Measurements from ENCODE around the gene HS3ST3A1. TPM values are rescaled to one million over a fixed set of nuclear protein-coding genes. Genes with fewer than 3 reads are reported as not detected.
A peak's percentile ranks its signal among the peaks of the same experiment; 100 is the strongest.

Gene HS3ST3A1
- total RNA-seq, 2 donors from 2014 or later: not detected

- no peak for DNase-seq
- H3K27ac ChIP-seq: no peak overlapping the region
- no peaks in the 10 kb centered on the region for H3K36me3 ChIP-seq (replicated peaks in 1 of 2; ENCODE audit: insufficient read depth in 1 of 2, low read depth in 2 of 2)
- WGBS, 2 donors: 56 to 78% methylated on average over 5 of the region's 5 CpGs
- intact Hi-C loops (cut with DNase I): no loop called here
- H3K4me1 ChIP-seq: no peaks in the 10 kb centered on the region
- no peaks in the 10 kb centered on the region for H3K27me3 ChIP-seq
- H3K9me3 ChIP-seq: no peaks in the 10 kb centered on the region
- no peak for ATAC-seq
- no peak overlapping the region for H3K4me3 ChIP-seq
- no peak for TF ChIP-seq POLR2A (IDR thresholded peaks at IDR 0.05)
- TF ChIP-seq CTCF (IDR thresholded peaks at IDR 0.05): no peak
Measured at GRCh38 chr17:13616031-13616430, 14.3 kb upstream of the HS3ST3A1 start.

GRCh38 chr17:13609941-13610340, 8.2 kb upstream of the HS3ST3A1 start:
- WGBS, 2 donors: 29 to 49% methylated on average over 4 of the region's 4 CpGs
- no peaks in the 10 kb centered on the region for H3K9me3 ChIP-seq
- intact Hi-C loops (cut with DNase I): no loop called here
- no peaks in the 10 kb centered on the region for H3K36me3 ChIP-seq (replicated peaks in 1 of 2; ENCODE audit: insufficient read depth in 1 of 2, low read depth in 2 of 2)
- H3K4me3 ChIP-seq: no peak overlapping the region
- ATAC-seq: no peak
- no peak for DNase-seq
- TF ChIP-seq CTCF (IDR thresholded peaks at IDR 0.05) (no peak), POLR2A (IDR thresholded peaks at IDR 0.05) (no peak)
- H3K27ac ChIP-seq: no peak overlapping the region
- H3K4me1 ChIP-seq: no peaks in the 10 kb centered on the region
- H3K27me3 ChIP-seq: no peaks in the 10 kb centered on the region

- DNase-seq: peak in 1 of 4 donors; percentile 4
- 0% methylated on average over 9 to 45 of the region's 46 CpGs for WGBS, 2 donors
- Histone ChIP-seq H3K27ac (no peak overlapping the region), H3K4me1 (peaks cover 21% of the 10 kb centered on the region), H3K27me3 (peaks cover 0 to 21% of the 10 kb centered on the region in 2 donors), H3K4me3 (no peak overlapping the region), H3K9me3 (no peaks in the 10 kb centered on the region), H3K36me3 (replicated peaks in 1 of 2; ENCODE audit: insufficient read depth in 1 of 2, low read depth in 2 of 2) (no peaks in the 10 kb centered on the region)
- intact Hi-C loops (cut with DNase I): loop anchor here (5.0 kb wide), 1 partner anchor 696 kb away; no protein-coding TSS in a partner anchor
- ATAC-seq: peak; percentile 18
- TF ChIP-seq POLR2A (IDR thresholded peaks at IDR 0.05) (no peak), CTCF (IDR thresholded peaks at IDR 0.05) (no peak)
Measured at GRCh38 chr17:13601322-13601775, 380 bp downstream of the HS3ST3A1 start.

- Histone ChIP-seq H3K36me3 (replicated peaks in 1 of 2; ENCODE audit: insufficient read depth in 1 of 2, low read depth in 2 of 2) (no peaks in the 10 kb centered on the region), H3K4me1 (peaks cover 21% of the 10 kb centered on the region), H3K27ac (no peak overlapping the region), H3K9me3 (no peaks in the 10 kb centered on the region), H3K4me3 (no peak overlapping the region), H3K27me3 (peaks cover 0 to 21% of the 10 kb centered on the region in 2 donors)
- TF ChIP-seq CTCF (IDR thresholded peaks at IDR 0.05) (no peak), POLR2A (IDR thresholded peaks at IDR 0.05) (peak in 1 of 3 donors; percentile 8)
- DNase-seq (peak in 1 of 4 donors; percentile 11), ATAC-seq (no peak)
- 0 to 5% methylated on average over 1 to 70 of the region's 101 CpGs for WGBS, 2 donors
- intact Hi-C loops (cut with DNase I): loop anchor here (5.0 kb wide), 1 partner anchor 697 kb away; no protein-coding TSS in a partner anchor
Measured at GRCh38 chr17:13600475-13601321, 1.0 kb downstream of the HS3ST3A1 start.

Data from body of pancreas (tissue), 4 donors.